ENCODE data around the gene CDH5.

- TF ChIP-seq CTCF (conservative IDR thresholded peaks at IDR 0.05) (no peak), ZFX (IDR thresholded peaks at IDR 0.05) (no peak)
Measured at GRCh38 chr16:66408163-66409048, 41.9 kb downstream of the CDH5 start.
